ENCODE data around the gene CPOX. TPM values are rescaled to one million over a fixed set of nuclear protein-coding genes. Genes with fewer than 3 reads are reported as not detected.
"Not testable (repeated sequence)": the region's sequence is repeated elsewhere in the genome, so short reads cannot be mapped to it uniquely, and the experiment has no call there.

CPOX gene
- total RNA-seq, 1 donor from 2014 or later, result 22.1 TPM

GRCh38 chr3:98563661-98564281 is 29.6 kb downstream of the CPOX start:
- peak; percentile 96 for DNase-seq (ENCODE audit: low read depth)

GRCh38 chr3:98561727-98562521 is 31.5 kb downstream of the CPOX start:
- DNase-seq (ENCODE audit: low read depth), result peak; percentile 70

- DNase-seq (ENCODE audit: low read depth), result no peak
These were observed 32.5 kb downstream of the CPOX start for GRCh38 chr3:98560911-98561310.

- not testable (repeated sequence) for DNase-seq (ENCODE audit: low read depth)
These were observed 33.6 kb downstream of the CPOX start for GRCh38 chr3:98559769-98560168.

GRCh38 chr3:98558100-98558827 is 35.1 kb downstream of the CPOX start:
- no peak for DNase-seq (ENCODE audit: low read depth)

GRCh38 chr3:98557324-98558010 is 35.9 kb downstream of the CPOX start:
- no peak for DNase-seq (ENCODE audit: low read depth)

- DNase-seq (ENCODE audit: low read depth), result no peak
These were observed 37.0 kb downstream of the CPOX start for GRCh38 chr3:98556164-98557130.

- peak; percentile 23 for DNase-seq (ENCODE audit: low read depth)
These were observed 38.4 kb downstream of the CPOX start for GRCh38 chr3:98555025-98555379.

GRCh38 chr3:98554580-98554979 is 38.8 kb downstream of the CPOX start:
- no peak for DNase-seq (ENCODE audit: low read depth)

- no peak for DNase-seq (ENCODE audit: low read depth)
These were observed 39.7 kb downstream of the CPOX start for GRCh38 chr3:98553753-98554152.

- no peak for DNase-seq (ENCODE audit: low read depth)
These were observed 40.3 kb downstream of the CPOX start for GRCh38 chr3:98553021-98553563.

- DNase-seq (ENCODE audit: low read depth), result no peak
These were observed 41.0 kb downstream of the CPOX start for GRCh38 chr3:98552232-98553020.

- no peak for DNase-seq (ENCODE audit: low read depth)
These were observed 41.7 kb downstream of the CPOX start for GRCh38 chr3:98551754-98552153.

GRCh38 chr3:98551236-98551635 is 42.2 kb downstream of the CPOX start:
- DNase-seq (ENCODE audit: low read depth), result no peak

GRCh38 chr3:98550833-98551232 is 42.6 kb downstream of the CPOX start:
- no peak for DNase-seq (ENCODE audit: low read depth)

- no peak for DNase-seq (ENCODE audit: low read depth)
These were observed 44.9 kb downstream of the CPOX start for GRCh38 chr3:98548544-98548943.

GRCh38 chr3:98545940-98546339 is 47.5 kb downstream of the CPOX start:
- no peak for DNase-seq (ENCODE audit: low read depth)

- no peak for DNase-seq (ENCODE audit: low read depth)
These were observed 50.8 kb downstream of the CPOX start for GRCh38 chr3:98542623-98543022.

GRCh38 chr3:98541695-98542094 is 51.7 kb downstream of the CPOX start:
- DNase-seq (ENCODE audit: low read depth), result no peak

GRCh38 chr3:98540346-98540745 is 53.1 kb downstream of the CPOX start:
- no peak for DNase-seq (ENCODE audit: low read depth)

All from renal cortical epithelial cell (primary cell).